ENCODE measurements around the gene TRIM21. TPM values are rescaled to one million over a fixed set of nuclear protein-coding genes. Genes with fewer than 3 reads are reported as not detected.

TRIM21 gene
- total RNA-seq, 1 experiment from 2014 or later = 31.7 TPM

DNA sequence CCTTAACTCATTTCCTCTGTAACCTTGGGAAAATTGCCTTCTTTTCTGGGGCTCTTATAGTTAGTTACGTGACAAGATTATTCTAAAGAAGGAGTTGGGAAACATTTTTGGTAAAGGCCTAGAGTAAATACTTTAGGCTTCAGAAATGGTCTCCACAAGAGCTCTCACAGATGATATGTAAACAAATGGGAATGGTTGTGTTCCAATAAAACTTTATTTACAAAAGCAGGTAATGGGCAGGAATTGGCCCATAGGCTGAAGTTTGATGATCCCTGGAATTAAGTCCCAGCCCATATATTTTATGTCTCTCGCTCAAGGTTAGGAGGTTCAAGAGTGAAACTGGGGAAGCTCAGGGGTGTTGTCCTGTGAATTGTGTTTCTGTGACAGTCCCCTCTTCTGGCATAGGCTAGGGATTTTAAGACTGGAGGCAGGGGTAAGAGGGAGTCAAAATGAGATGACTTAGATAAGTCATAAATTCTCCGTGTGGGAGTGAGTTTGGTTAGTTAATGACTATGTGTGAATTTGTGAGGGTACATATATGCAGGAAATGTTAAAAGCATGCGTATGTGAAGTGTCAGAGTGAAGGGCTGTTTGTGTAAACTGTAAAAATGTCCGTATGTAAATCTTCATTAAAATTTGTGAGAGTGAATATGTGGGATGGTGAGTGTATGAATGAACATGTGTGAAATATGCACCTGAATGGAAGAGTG, 17.9 kb downstream of the TRIM21 start:
- Histone ChIP-seq H3K36me3 (ENCODE audit: control insufficient read depth, insufficient read depth, low read length) (no peaks in the 10 kb centered on the region), H3K4me3 (ENCODE audit: low read depth in 2 of 2, low read length in 2 of 2) (no peak overlapping the region), H3K4me1 (ENCODE audit: control insufficient read depth, insufficient read depth, low read length) (no peaks in the 10 kb centered on the region), H3K27ac (ENCODE audit: low read length) (no peak overlapping the region), H3K27me3 (ENCODE audit: control insufficient read depth, insufficient read depth, low read length) (peaks cover 26% of the 10 kb centered on the region), H3K9me3 (ENCODE audit: control insufficient read depth, insufficient read depth, low read depth, low read length) (no peaks in the 10 kb centered on the region)
- TF ChIP-seq, protein P1, sequence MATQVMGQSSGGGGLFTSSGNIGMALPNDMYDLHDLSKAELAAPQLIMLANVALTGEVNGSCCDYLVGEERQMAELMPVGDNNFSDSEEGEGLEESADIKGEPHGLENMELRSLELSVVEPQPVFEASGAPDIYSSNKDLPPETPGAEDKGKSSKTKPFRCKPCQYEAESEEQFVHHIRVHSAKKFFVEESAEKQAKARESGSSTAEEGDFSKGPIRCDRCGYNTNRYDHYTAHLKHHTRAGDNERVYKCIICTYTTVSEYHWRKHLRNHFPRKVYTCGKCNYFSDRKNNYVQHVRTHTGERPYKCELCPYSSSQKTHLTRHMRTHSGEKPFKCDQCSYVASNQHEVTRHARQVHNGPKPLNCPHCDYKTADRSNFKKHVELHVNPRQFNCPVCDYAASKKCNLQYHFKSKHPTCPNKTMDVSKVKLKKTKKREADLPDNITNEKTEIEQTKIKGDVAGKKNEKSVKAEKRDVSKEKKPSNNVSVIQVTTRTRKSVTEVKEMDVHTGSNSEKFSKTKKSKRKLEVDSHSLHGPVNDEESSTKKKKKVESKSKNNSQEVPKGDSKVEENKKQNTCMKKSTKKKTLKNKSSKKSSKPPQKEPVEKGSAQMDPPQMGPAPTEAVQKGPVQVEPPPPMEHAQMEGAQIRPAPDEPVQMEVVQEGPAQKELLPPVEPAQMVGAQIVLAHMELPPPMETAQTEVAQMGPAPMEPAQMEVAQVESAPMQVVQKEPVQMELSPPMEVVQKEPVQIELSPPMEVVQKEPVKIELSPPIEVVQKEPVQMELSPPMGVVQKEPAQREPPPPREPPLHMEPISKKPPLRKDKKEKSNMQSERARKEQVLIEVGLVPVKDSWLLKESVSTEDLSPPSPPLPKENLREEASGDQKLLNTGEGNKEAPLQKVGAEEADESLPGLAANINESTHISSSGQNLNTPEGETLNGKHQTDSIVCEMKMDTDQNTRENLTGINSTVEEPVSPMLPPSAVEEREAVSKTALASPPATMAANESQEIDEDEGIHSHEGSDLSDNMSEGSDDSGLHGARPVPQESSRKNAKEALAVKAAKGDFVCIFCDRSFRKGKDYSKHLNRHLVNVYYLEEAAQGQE (IDR thresholded peaks at IDR 0.05; ENCODE audit: insufficient read depth in 1 of 2, low read depth in 2 of 2, low read length in 1 of 2) = no peak
- TF ChIP-seq TCF7L2 (IDR thresholded peaks at IDR 0.05; ENCODE audit: low read depth, low read length) (no peak), POLR2AphosphoS5 (IDR thresholded peaks at IDR 0.05; ENCODE audit: low read depth, low read length) (no peak), SIN3A (IDR thresholded peaks at IDR 0.05; ENCODE audit: borderline replicate concordance, insufficient read depth, low read depth, low read length) (no peak)
- TF ChIP-seq, protein P2, sequence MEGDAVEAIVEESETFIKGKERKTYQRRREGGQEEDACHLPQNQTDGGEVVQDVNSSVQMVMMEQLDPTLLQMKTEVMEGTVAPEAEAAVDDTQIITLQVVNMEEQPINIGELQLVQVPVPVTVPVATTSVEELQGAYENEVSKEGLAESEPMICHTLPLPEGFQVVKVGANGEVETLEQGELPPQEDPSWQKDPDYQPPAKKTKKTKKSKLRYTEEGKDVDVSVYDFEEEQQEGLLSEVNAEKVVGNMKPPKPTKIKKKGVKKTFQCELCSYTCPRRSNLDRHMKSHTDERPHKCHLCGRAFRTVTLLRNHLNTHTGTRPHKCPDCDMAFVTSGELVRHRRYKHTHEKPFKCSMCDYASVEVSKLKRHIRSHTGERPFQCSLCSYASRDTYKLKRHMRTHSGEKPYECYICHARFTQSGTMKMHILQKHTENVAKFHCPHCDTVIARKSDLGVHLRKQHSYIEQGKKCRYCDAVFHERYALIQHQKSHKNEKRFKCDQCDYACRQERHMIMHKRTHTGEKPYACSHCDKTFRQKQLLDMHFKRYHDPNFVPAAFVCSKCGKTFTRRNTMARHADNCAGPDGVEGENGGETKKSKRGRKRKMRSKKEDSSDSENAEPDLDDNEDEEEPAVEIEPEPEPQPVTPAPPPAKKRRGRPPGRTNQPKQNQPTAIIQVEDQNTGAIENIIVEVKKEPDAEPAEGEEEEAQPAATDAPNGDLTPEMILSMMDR (IDR thresholded peaks at IDR 0.05) = no peak
- ATAC-seq (no peak), DNase-seq (ENCODE audit: low read depth, low spot score) (no peak)
- ChIA-PET CTCF (no interaction called here), POLR2A (no interaction called here)
- intact Hi-C loops (cut with micrococcal nuclease; ENCODE audit: unreplicated experiment) (no loop called here), in situ Hi-C loops (cut with HindIII; ENCODE audit: low pct_unique_long_range_greater_than_20kb, low sequenced_read_pairs) (no loop called here)
- BruUV-seq (replicated peaks) = no TSS peak

DNA sequence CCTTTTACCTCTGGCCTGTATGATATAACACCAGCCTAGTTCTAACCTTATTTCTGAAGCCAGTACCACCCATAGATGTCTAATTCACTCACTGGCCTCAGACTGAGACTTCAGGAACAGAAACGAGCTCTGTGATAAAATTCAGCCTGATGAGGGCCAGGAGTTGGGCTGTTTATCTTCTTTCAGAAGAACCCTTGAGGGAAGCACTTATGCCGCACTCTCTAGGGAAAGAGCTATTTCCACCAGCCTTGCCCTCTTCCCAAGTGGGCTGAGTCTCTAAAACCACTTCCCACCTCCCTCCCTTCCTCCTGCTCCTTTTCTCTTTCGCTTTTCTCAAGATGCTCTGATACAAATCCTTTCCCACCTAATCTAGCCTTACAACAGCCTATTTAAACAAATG, 23.3 kb downstream of the TRIM21 start:
- TF ChIP-seq POLR2AphosphoS5 (IDR thresholded peaks at IDR 0.05; ENCODE audit: low read depth, low read length) = no peak
- in situ Hi-C loops (cut with HindIII; ENCODE audit: low pct_unique_long_range_greater_than_20kb, low sequenced_read_pairs) = no loop called here
- H3K4me1 ChIP-seq (ENCODE audit: control insufficient read depth, insufficient read depth, low read length) = no peaks in the 10 kb centered on the region
- DNase-seq (ENCODE audit: low read depth, low spot score) (no peak), ATAC-seq (no peak)
- H3K27me3 ChIP-seq (ENCODE audit: control insufficient read depth, insufficient read depth, low read length) = peaks cover 5% of the 10 kb centered on the region; the same call in 1 of the 2 replicates
- intact Hi-C loops (cut with micrococcal nuclease; ENCODE audit: unreplicated experiment) = no loop called here
- no peaks in the 10 kb centered on the region for H3K9me3 ChIP-seq (ENCODE audit: control insufficient read depth, insufficient read depth, low read depth, low read length)
- no peak overlapping the region for H3K4me3 ChIP-seq (ENCODE audit: low read depth in 2 of 2, low read length in 2 of 2)
- H3K27ac ChIP-seq (ENCODE audit: low read length) = no peak overlapping the region
- CTCF ChIA-PET = no interaction called here
- POLR2A ChIA-PET = no interaction called here
- no TSS peak for BruUV-seq (replicated peaks)
- H3K36me3 ChIP-seq (ENCODE audit: control insufficient read depth, insufficient read depth, low read length) = no peaks in the 10 kb centered on the region

DNA sequence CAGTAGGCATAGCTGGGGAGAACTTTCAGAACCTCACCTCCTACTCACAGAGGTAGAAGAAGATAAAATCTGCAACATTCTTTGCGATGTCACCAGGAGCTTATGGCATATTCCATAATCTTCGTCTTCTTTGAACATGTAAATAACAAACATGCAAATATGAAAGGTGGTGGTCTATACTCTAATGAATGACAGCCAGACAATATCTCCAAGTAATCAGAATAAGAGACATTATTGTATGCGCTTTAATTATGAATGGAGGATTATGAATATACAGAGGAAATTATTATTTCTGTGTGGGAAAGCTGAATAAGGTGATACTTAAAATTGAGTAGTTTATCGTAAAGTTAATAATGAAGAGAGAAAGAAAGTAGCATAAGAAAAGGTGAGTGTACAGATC, 25.2 kb downstream of the TRIM21 start, which contains the start of gene OR52B4:
Gene OR52B4 (minus strand): TSS at position 101 of the 400 bp plus-strand sequence. CDS start 91 bp downstream, at position 10.
- Histone ChIP-seq H3K27me3 (ENCODE audit: control insufficient read depth, insufficient read depth, low read length) (no peaks in the 10 kb centered on the region), H3K4me3 (ENCODE audit: low read depth in 2 of 2, low read length in 2 of 2) (no peak within 1 kb of the TSS), H3K9me3 (ENCODE audit: control insufficient read depth, insufficient read depth, low read depth, low read length) (no peaks in the 10 kb centered on the region), H3K4me1 (ENCODE audit: control insufficient read depth, insufficient read depth, low read length) (no peaks in the 10 kb centered on the region), H3K36me3 (ENCODE audit: control insufficient read depth, insufficient read depth, low read length) (no peaks in the 10 kb centered on the region), H3K27ac (ENCODE audit: low read length) (no peak within 1 kb of the TSS)
- ATAC-seq (no peak), DNase-seq (ENCODE audit: low read depth, low spot score) (no peak)
- ChIA-PET POLR2A (no interaction called here), CTCF (no interaction called here)
- intact Hi-C loops (cut with micrococcal nuclease; ENCODE audit: unreplicated experiment) = no loop called here
- no TSS peak for BruUV-seq (replicated peaks)
- TF ChIP-seq POLR2AphosphoS5 (IDR thresholded peaks at IDR 0.05; ENCODE audit: low read depth, low read length) = no peak
- TF ChIP-seq, protein P2 (IDR thresholded peaks at IDR 0.05) = no peak
- no peak for TF ChIP-seq SIN3A (IDR thresholded peaks at IDR 0.05; ENCODE audit: borderline replicate concordance, insufficient read depth, low read depth, low read length)
- TF ChIP-seq, protein P1 (IDR thresholded peaks at IDR 0.05; ENCODE audit: insufficient read depth in 1 of 2, low read depth in 2 of 2, low read length in 1 of 2) = no peak
- no peak for TF ChIP-seq TCF7L2 (IDR thresholded peaks at IDR 0.05; ENCODE audit: low read depth, low read length)
- in situ Hi-C loops (cut with HindIII; ENCODE audit: low pct_unique_long_range_greater_than_20kb, low sequenced_read_pairs) = no loop called here
